ENCODE data around the gene SLC16A12. TPM values are rescaled to one million over a fixed set of nuclear protein-coding genes. Genes with fewer than 3 reads are reported as not detected.

The SLC16A12 gene
- total and polyA plus RNA-seq, 2 of the 4 experiments (the other 2 are of a cell fraction) = 1.4 to 1.6 TPM

GRCh38 chr10:89576696-89577095 is 41.3 kb upstream of the SLC16A12 start:
- dilution Hi-C loops (cut with HindIII; ENCODE audit: low sequenced_read_pairs, unreplicated experiment) = no loop called here

More at GRCh38 chr10:89576696-89577095, 41.3 kb upstream of the SLC16A12 start:
- intact Hi-C loops (cut with micrococcal nuclease) (no loop called here), in situ Hi-C loops (cut with MboI; ENCODE audit: low sequenced_read_pairs) (no loop called here)
- no peak overlapping the region for H2BK20ac ChIP-seq (ENCODE audit: low read depth, low read length)
- no peaks in the 10 kb centered on the region for H3K9me1 ChIP-seq (ENCODE audit: insufficient read depth, low read length)
- H2BK5ac ChIP-seq (ENCODE audit: low read depth, low read length, poor library complexity, severe bottlenecking) = no peak overlapping the region
- no peak overlapping the region for H3K4me2 ChIP-seq (ENCODE audit: low read depth, low read length)
- peaks cover 3% of the 10 kb centered on the region; the same call in 1 of the 2 replicates for H3K4me1 ChIP-seq (ENCODE audit: control insufficient read depth, insufficient read depth, low read length)
- H3K79me1 ChIP-seq (ENCODE audit: low read depth in 1 of 2, low read length in 2 of 2) = no peaks in the 10 kb centered on the region
- no peak overlapping the region for H3K14ac ChIP-seq (replicated peaks; ENCODE audit: low read depth, low read length)
- no peak overlapping the region for H2BK120ac ChIP-seq (ENCODE audit: low read depth, low read length)
- H4K5ac ChIP-seq (ENCODE audit: low read depth, low read length) = no peak overlapping the region
- no peaks in the 10 kb centered on the region for H4K20me1 ChIP-seq (ENCODE audit: insufficient read depth, low read length)
- H3K18ac ChIP-seq (ENCODE audit: low read depth, low read length) = no peak overlapping the region
- no peak overlapping the region for H3K9ac ChIP-seq (ENCODE audit: low read depth, low read length)
- BruUV-seq (replicated peaks) = no TSS peak
- H4K8ac ChIP-seq (ENCODE audit: low read depth in 2 of 2, low read length in 2 of 2) = no peak overlapping the region
- WGBS, 2 experiments (ENCODE audit: extremely low coverage in 2 of 2, insufficient read length in 1 of 2) = no CpG with 5 or more reads among the region's 2 CpGs
- no peak overlapping the region for H2AK5ac ChIP-seq (ENCODE audit: low read depth, low read length)
- H3K23ac ChIP-seq (ENCODE audit: low read depth, low read length) = no peak overlapping the region
- DNase-seq (no peak), ATAC-seq (ENCODE audit: low read depth) (no peak)
- TF ChIP-seq MXI1 (IDR thresholded peaks at IDR 0.05; ENCODE audit: borderline replicate concordance, low read depth, low read length) (no peak), POLR2A (IDR thresholded peaks at IDR 0.05; ENCODE audit: low read depth, low read length) (no peak), NFE2L2 (IDR thresholded peaks at IDR 0.05; ENCODE audit: low read depth, low read length) (no peak), CTCF (conservative IDR thresholded peaks at IDR 0.05; ENCODE audit: low read depth, low read length) (no peak), FOS (IDR thresholded peaks at IDR 0.05; ENCODE audit: low read depth, low read length) (no peak)
- no peak overlapping the region for H2AK9ac ChIP-seq (replicated peaks; ENCODE audit: low read depth, low read length, poor library complexity)
- H3K4ac ChIP-seq (ENCODE audit: low read depth, low read length) = no peak overlapping the region
- no peaks in the 10 kb centered on the region for H3K36me3 ChIP-seq (ENCODE audit: control insufficient read depth, insufficient read depth, low read length)
- 0 out of 2 replicates have a peak, but pooled peaks cover 6% of the 10 kb centered on the region for H3K9me3 ChIP-seq (ENCODE audit: control insufficient read depth, insufficient read depth, low read length)
- CTCF ChIA-PET = no interaction called here
- no peak overlapping the region for H4K91ac ChIP-seq (ENCODE audit: insufficient read depth, low read depth, low read length)
- H2AFZ ChIP-seq (replicated peaks; ENCODE audit: low read length, poor library complexity) = no peak overlapping the region
- POLR2A ChIA-PET (ENCODE audit: unreplicated experiment) = no interaction called here
- H3K4me3 ChIP-seq (ENCODE audit: insufficient read depth, low read depth, low read length) = no peak overlapping the region
- H2BK15ac ChIP-seq (ENCODE audit: low read depth, low read length) = no peak overlapping the region
- H3K27ac ChIP-seq (ENCODE audit: insufficient read depth, low read length) = no peak overlapping the region
- H3K56ac ChIP-seq (ENCODE audit: extremely low read depth, insufficient read depth, low read length) = no peak overlapping the region
- H3K27me3 ChIP-seq (ENCODE audit: control insufficient read depth, insufficient read depth, low read length) = no peaks in the 10 kb centered on the region

Measured in IMR-90 (cell line).